ENCODE measurements around the gene SCUBE3.

Gene SCUBE3

DNA sequence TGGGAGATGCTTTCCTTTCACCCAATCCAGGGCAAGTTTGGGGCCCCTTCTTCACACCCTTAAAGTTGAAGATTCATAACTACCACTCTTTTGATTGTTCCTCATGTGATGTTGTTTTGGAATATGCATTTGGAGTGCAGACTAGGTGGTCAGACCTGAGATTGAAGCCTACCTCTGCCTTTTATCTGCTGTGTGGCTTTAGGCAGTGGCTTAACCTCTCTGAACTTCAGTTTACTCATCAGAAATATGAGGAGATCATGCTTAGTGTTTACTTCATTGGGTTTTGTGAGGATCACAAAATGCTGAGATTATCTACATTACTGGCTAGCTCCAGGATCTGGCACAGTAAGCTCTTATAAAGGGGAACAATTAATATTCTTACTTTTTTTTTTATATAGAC lies 46.3 kb upstream of the SCUBE3 start:
- DNase-seq (ENCODE audit: low read depth) = no peak
- TF ChIP-seq CTCF (IDR thresholded peaks at IDR 0.05; ENCODE audit: control insufficient read depth, insufficient read depth, low read depth, low read length, missing control alignments) = no peak

DNA sequence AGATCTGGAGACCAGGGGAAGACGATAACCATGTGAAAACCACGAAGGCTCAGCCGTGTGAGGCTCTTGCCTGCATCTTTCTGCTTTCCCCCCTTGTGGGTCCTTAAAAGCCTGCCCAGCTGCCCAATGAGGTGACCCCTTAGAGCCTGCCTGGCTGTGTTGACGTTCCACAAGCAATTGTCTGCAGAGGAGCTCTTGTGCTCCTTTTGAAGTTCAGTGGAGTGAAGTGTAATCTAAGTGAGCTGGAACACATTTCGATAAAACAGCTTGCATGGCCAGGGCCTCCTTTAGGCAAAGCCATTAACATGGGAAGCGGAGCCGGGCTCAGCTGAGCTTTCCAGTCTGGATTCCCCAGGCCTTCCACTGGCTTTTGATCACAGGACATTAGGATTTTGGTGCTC lies 45.3 kb upstream of the SCUBE3 start:
- no peak for TF ChIP-seq CTCF (IDR thresholded peaks at IDR 0.05; ENCODE audit: control insufficient read depth, insufficient read depth, low read depth, low read length, missing control alignments)
- no peak for DNase-seq (ENCODE audit: low read depth)
- no peak overlapping the region for H3K4me3 ChIP-seq (ENCODE audit: control insufficient read depth, low read depth, low read length)

More for the DNA sequence above, 46.3 kb upstream of the SCUBE3 start:
- H3K4me3 ChIP-seq (ENCODE audit: control insufficient read depth, low read depth, low read length) = no peak overlapping the region

GRCh38 chr6:35170166-35170565 lies 43.6 kb upstream of the SCUBE3 start:
- no peak for DNase-seq (ENCODE audit: low read depth)
- H3K4me3 ChIP-seq (ENCODE audit: control insufficient read depth, low read depth, low read length) = no peak overlapping the region
- no peak for TF ChIP-seq CTCF (IDR thresholded peaks at IDR 0.05; ENCODE audit: control insufficient read depth, insufficient read depth, low read depth, low read length, missing control alignments)

- TF ChIP-seq CTCF (IDR thresholded peaks at IDR 0.05; ENCODE audit: control insufficient read depth, insufficient read depth, low read depth, low read length, missing control alignments) = no peak
- H3K4me3 ChIP-seq (ENCODE audit: control insufficient read depth, low read depth, low read length) = no peak overlapping the region
- DNase-seq (ENCODE audit: low read depth) = no peak
Measured at GRCh38 chr6:35170891-35171290, 42.9 kb upstream of the SCUBE3 start.

DNA sequence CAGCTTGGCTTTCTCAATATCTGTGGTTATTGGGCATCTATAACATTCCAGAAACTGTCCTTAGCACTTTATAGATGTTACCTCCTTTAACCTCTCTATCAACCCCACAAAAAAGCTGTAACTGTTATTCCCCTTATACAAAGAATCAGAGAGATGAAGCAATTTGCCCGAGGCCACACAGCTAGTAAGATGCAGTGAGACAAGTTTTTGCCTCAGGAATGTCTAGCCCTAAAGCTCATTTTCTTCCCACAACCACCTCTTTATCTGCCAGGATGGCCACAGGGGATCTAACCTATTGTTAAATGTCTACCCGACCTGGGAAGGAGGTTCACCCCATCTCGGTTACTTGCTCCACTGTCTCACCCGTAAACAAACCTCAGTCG lies 40.7 kb upstream of the SCUBE3 start:
- peak; percentile 71 for DNase-seq (ENCODE audit: low read depth)
- no peak overlapping the region for H3K4me3 ChIP-seq (ENCODE audit: control insufficient read depth, low read depth, low read length)
- TF ChIP-seq CTCF (IDR thresholded peaks at IDR 0.05; ENCODE audit: control insufficient read depth, insufficient read depth, low read depth, low read length, missing control alignments) = no peak

DNA sequence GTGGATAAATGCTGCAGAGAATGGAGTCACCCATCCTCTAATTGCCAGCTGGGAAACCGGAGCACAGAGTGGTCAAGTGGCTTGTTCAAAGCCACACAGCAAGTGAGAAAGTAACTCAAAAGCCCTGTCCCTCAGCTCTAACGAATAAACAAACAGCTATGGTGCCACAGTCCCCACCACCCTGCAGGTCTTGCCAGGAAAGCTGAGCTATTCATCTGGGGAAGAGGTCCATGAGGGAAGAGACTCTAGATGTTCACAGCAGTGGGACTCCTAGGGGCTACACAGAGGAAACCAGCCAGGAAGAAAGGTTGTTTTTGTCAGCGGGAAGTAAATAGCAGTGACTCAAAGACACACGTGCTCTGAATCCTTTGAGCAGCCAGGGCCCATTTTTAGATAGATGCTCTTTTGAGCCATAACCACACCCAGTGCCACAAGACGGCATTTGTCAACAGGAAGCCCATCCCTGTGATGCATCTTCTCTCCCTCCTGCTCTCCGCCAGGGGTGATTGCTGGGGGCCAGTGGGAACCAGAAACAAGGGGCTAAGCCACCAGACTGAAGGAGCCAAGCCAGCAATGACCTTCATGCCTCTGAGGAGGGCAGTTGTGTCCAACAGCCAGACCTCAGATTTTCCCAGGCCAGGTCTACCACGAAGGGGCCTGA lies 40.2 kb upstream of the SCUBE3 start:
- peak; percentile 3 for TF ChIP-seq CTCF (IDR thresholded peaks at IDR 0.05; ENCODE audit: control insufficient read depth, insufficient read depth, low read depth, low read length, missing control alignments)
- no peak for DNase-seq (ENCODE audit: low read depth)
- no peak overlapping the region for H3K4me3 ChIP-seq (ENCODE audit: control insufficient read depth, low read depth, low read length)

GRCh38 chr6:35174088-35174434 lies 39.7 kb upstream of the SCUBE3 start:
- no peak for DNase-seq (ENCODE audit: low read depth)

More at GRCh38 chr6:35174088-35174434, 39.7 kb upstream of the SCUBE3 start:
- no peak overlapping the region for H3K4me3 ChIP-seq (ENCODE audit: control insufficient read depth, low read depth, low read length)
- no peak for TF ChIP-seq CTCF (IDR thresholded peaks at IDR 0.05; ENCODE audit: control insufficient read depth, insufficient read depth, low read depth, low read length, missing control alignments)

Data from AG09309 (cell line).